ENCODE measurements around the gene LYRM4.

DNA sequence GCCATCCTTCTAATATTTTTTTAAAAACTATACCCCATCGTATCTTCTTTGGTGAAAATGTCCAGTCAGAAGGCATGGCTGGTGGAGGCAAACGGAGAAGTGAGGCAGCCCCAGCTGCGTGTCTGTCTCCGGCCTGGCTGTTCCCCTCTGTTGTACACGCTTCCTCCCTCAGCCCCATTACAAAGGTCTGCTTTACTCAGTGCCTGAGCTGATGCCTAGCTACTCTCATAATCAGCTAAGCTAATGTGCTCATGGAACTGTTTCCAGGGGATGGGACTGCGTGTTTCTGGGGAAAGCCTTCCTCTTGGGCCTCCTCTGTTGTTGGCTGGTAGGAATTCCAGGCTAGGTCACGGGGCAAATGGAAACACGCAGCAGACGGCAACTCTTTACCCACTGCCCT, 108.3 kb downstream of the LYRM4 start:
- TF ChIP-seq CTCF (optimal IDR thresholded peaks at IDR 0.05 in 1 of 3, IDR thresholded peaks at IDR 0.05 in 1 of 3, conservative IDR thresholded peaks at IDR 0.05 in 1 of 3; ENCODE audit: extremely low read depth in 1 of 3, insufficient read depth in 2 of 3, low read length in 3 of 3) (no peak), EZH2 (IDR thresholded peaks at IDR 0.05; ENCODE audit: low read length) (no peak)
